ENCODE results near the gene ART1.

Gene ART1

GRCh38 chr11:3611976-3612678 lies 32.8 kb upstream of the ART1 start:
- no peak overlapping the region for H3K4me3 ChIP-seq (replicated peaks; ENCODE audit: low read depth, low read length)
- TF ChIP-seq, protein P1, sequence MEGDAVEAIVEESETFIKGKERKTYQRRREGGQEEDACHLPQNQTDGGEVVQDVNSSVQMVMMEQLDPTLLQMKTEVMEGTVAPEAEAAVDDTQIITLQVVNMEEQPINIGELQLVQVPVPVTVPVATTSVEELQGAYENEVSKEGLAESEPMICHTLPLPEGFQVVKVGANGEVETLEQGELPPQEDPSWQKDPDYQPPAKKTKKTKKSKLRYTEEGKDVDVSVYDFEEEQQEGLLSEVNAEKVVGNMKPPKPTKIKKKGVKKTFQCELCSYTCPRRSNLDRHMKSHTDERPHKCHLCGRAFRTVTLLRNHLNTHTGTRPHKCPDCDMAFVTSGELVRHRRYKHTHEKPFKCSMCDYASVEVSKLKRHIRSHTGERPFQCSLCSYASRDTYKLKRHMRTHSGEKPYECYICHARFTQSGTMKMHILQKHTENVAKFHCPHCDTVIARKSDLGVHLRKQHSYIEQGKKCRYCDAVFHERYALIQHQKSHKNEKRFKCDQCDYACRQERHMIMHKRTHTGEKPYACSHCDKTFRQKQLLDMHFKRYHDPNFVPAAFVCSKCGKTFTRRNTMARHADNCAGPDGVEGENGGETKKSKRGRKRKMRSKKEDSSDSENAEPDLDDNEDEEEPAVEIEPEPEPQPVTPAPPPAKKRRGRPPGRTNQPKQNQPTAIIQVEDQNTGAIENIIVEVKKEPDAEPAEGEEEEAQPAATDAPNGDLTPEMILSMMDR (IDR thresholded peaks at IDR 0.05; ENCODE audit: low read depth, low read length, missing control alignments), result no peak
- no peak for DNase-seq (ENCODE audit: extremely low read depth, low read depth)

- no peak for DNase-seq (ENCODE audit: extremely low read depth, low read depth)
- TF ChIP-seq, protein P1 (IDR thresholded peaks at IDR 0.05; ENCODE audit: low read depth, low read length, missing control alignments), result no peak
Measured at GRCh38 chr11:3613998-3614741, 30.8 kb upstream of the ART1 start.

GRCh38 chr11:3614742-3615171 lies 30.2 kb upstream of the ART1 start:
- H3K4me3 ChIP-seq (replicated peaks; ENCODE audit: low read depth, low read length), result no peak overlapping the region
- TF ChIP-seq, protein P1 (IDR thresholded peaks at IDR 0.05; ENCODE audit: low read depth, low read length, missing control alignments), result no peak
- DNase-seq (ENCODE audit: extremely low read depth, low read depth), result no peak

More at GRCh38 chr11:3613998-3614741, 30.8 kb upstream of the ART1 start:
- H3K4me3 ChIP-seq (replicated peaks; ENCODE audit: low read depth, low read length), result no peak overlapping the region

DNA sequence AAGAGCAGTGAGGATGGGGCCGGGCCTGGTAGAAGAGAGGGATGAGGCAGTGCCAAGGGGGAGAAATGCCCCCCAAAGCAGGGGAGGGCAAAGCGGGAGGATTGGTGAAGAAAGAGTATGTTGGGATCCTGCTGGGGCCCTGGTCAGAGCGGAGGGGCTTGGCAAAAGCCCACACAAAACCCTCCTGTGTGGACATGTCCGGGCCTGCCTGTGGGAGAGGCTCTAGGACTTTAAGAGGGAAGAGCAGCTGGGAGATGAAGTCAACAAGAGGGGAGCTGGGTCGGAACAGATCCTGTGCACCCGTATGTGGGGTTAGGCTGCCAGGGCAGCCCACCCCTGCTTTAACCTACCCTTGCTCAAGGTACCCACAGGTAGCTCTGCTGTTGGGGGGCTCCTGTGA lies 28.9 kb upstream of the ART1 start:
- H3K4me3 ChIP-seq (replicated peaks; ENCODE audit: low read depth, low read length), result no peak overlapping the region
- TF ChIP-seq, protein P1 (IDR thresholded peaks at IDR 0.05; ENCODE audit: low read depth, low read length, missing control alignments), result no peak
- DNase-seq (ENCODE audit: extremely low read depth, low read depth), result no peak

DNA sequence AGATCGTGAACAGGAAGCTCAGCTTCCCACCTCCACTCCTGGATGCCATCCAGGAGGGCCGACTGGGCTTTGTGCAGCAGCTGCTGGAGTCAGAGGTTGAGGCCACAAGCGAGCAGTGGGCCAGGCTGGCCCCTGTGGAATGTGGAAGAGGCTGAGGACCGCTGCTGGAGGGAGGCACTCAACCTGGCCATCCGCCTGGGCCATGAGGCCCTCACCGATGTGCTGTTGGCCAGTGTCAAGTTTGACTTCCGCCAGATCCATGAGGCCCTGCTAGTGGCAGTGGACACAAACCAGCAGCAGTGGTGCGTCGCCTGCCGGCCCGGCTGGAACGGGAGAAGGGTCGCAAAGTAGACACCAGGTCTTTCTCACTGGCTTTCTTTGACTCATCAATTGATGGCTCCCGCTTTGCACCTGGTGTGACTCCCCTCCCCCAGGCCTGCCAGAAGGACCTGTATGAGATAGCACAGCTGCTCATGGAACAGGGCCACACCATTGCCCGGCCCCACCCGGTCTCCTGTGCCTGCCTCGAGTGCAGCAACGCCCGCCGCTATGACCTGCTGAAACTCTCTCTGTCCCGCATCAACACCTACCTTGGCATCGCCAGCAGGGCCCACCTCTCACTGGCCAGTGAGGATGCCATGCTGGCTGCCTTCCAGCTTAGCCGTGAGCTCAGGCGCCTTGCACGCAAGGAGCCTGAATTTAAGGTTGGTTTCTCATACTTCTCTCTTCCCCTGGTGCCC lies 28.0 kb upstream of the ART1 start:
- no peak overlapping the region for H3K4me3 ChIP-seq (replicated peaks; ENCODE audit: low read depth, low read length)
- no peak for DNase-seq (ENCODE audit: extremely low read depth, low read depth)
- TF ChIP-seq, protein P1 (IDR thresholded peaks at IDR 0.05; ENCODE audit: low read depth, low read length, missing control alignments), result no peak

GRCh38 chr11:3617990-3618389 lies 26.9 kb upstream of the ART1 start:
- TF ChIP-seq, protein P1 (IDR thresholded peaks at IDR 0.05; ENCODE audit: low read depth, low read length, missing control alignments), result no peak
- no peak for DNase-seq (ENCODE audit: extremely low read depth, low read depth)

More at GRCh38 chr11:3617990-3618389, 26.9 kb upstream of the ART1 start:
- no peak overlapping the region for H3K4me3 ChIP-seq (replicated peaks; ENCODE audit: low read depth, low read length)
